HCT116 (cell line): ENCODE measurements around the gene CRIP1. TPM values are rescaled to one million over a fixed set of nuclear protein-coding genes. Genes with fewer than 3 reads are reported as not detected.

Source experiments
- ATAC-seq: fragments of 200-7000 bp; cut with Tn5 transposase; 2 replicates; pipeline ENCODE4 v1.9.1; 2020; ENCODE audit warnings: mild to moderate bottlenecking, moderate library complexity
- BruUV-seq: library from RNA; stranded (reverse); fragments of 400-500 nt; replicated peaks from 2 replicates; lab custom pipeline; 2021; lab: Mats Ljungman, UMichigan
- CTCF ChIA-PET: fragments of 300-600 bp; sonication (Branson Sonifier 250); formaldehyde crosslinking; loops from one replicate; lab custom pipeline; 2021; ENCODE audit warnings: antibody characterized with exemption; lab: Charles Lee
- POLR2A ChIA-PET: fragments of 300-600, 350-600 bp; sonication (Branson Sonifier 250); formaldehyde crosslinking; loops from one replicate; lab custom pipeline; 2021; ENCODE audit warnings: antibody characterized with exemption; lab: Charles Lee
- RAD21 ChIA-PET, 2 experiments: fragments of 300-600 bp; sonication (Branson Sonifier 250); formaldehyde crosslinking; loops; one replicate each; lab custom pipeline; 2023; ENCODE audit warnings: low total read pairs in 2 of 2; ENCODE audit not compliant: uncharacterized antibody in 2 of 2, unreplicated experiment in 2 of 2, low non-redundant PET in 1 of 2; lab: Charles Lee
- DNase-seq: peaks from one replicate; pipeline ENCODE4 v3.0.0-alpha.2; 2010; ENCODE audit warnings: low read depth, low spot score
- H2AFZ ChIP-seq: fragments of 200-600 bp; shearing (Covaris generic), sonication (generic); 2 replicates; pipeline ENCODE4 v1.6.1; 2017; ENCODE audit warnings: low read depth, mixed run types, mixed read lengths, antibody characterized with exemption, low read length; ENCODE audit not compliant: poor library complexity, severe bottlenecking
- H3K27ac ChIP-seq: 2 replicates; pipeline ENCODE4 v1.5.1; 2012; ENCODE audit warnings: low read depth, low read length
- H3K27me3 ChIP-seq: fragments of 200-600 bp; sonication (generic); 2 replicates; pipeline ENCODE4 v1.6.1; 2016; ENCODE audit warnings: mixed run types, low read length, mixed read lengths; ENCODE audit not compliant: insufficient read depth
- H3K36me3 ChIP-seq, 2 experiments: fragments of 200-500 bp in 1 of 2; fragments of 200-600 bp in 1 of 2; sonication (Bioruptor generic) in 1 of 2; sonication (generic) in 1 of 2; 2 replicates each; pipeline versions ENCODE4 v1.5.1 to v1.6.1; 2014 to 2016; ENCODE audit warnings: low read length in 2 of 2, inconsistent platforms in 1 of 2, mixed read lengths in 1 of 2, mixed run types in 1 of 2; ENCODE audit not compliant: insufficient read depth in 2 of 2, control insufficient read depth in 1 of 2
- H3K4me1 ChIP-seq, 2 experiments: fragments of 200-600 bp in 1 of 2; sonication (generic) in 1 of 2; 2 replicates each; pipeline versions ENCODE4 v1.5.1 to v1.6.1; 2012 to 2017; ENCODE audit warnings: low read length in 2 of 2, inconsistent platforms in 1 of 2, mild to moderate bottlenecking in 1 of 2, mixed read lengths in 1 of 2, mixed run types in 1 of 2, moderate library complexity in 1 of 2; ENCODE audit not compliant: insufficient read depth in 2 of 2, control insufficient read depth in 1 of 2
- H3K4me2 ChIP-seq: fragments of 200-600 bp; sonication (generic); 2 replicates; pipeline ENCODE4 v1.6.1; 2017; ENCODE audit warnings: mixed run types, low read length, mixed read lengths
- H3K4me3 ChIP-seq, 2 experiments: fragments of 200-600 bp in 1 of 2; sonication (generic) in 1 of 2; replicated peaks in 1 of 2; 2 replicates each; pipeline ENCODE4 v1.5.1; 2011 to 2016; ENCODE audit warnings: low read length in 2 of 2, control low read depth in 1 of 2, low read depth in 1 of 2, mild to moderate bottlenecking in 1 of 2, mixed read lengths in 1 of 2, mixed run types in 1 of 2
- H3K79me2 ChIP-seq: fragments of 200-600 bp; sonication (generic); 2 replicates; pipeline ENCODE4 v1.6.1; 2017; ENCODE audit warnings: mild to moderate bottlenecking, mixed run types, low read length, moderate library complexity, mixed read lengths; ENCODE audit not compliant: insufficient read depth
- H3K9ac ChIP-seq: fragments of 200-600 bp; sonication (generic); 2 replicates; pipeline ENCODE4 v1.6.1; 2016; ENCODE audit warnings: low read length, mixed read lengths
- H3K9me2 ChIP-seq: fragments of 200-600 bp; sonication (generic), shearing (Covaris generic); 2 replicates; pipeline ENCODE4 v1.6.1; 2017; ENCODE audit warnings: mixed run types, mild to moderate bottlenecking, moderate library complexity; ENCODE audit not compliant: insufficient read depth
- H3K9me3 ChIP-seq, 2 experiments: fragments of 200-500 bp in 1 of 2; fragments of 200-600 bp in 1 of 2; sonication (Bioruptor generic) in 1 of 2; sonication (generic) in 1 of 2; 2 replicates each; pipeline ENCODE4 v1.6.1; 2014 to 2017; ENCODE audit warnings: low read length in 2 of 2, mixed read lengths in 2 of 2, inconsistent platforms in 1 of 2, low read depth in 1 of 2, mild to moderate bottlenecking in 1 of 2, mixed run types in 1 of 2, moderate library complexity in 1 of 2; ENCODE audit not compliant: control insufficient read depth in 1 of 2, insufficient read depth in 1 of 2
- H4K20me1 ChIP-seq: fragments of 200-600 bp; sonication (generic), shearing (Covaris generic); 2 replicates; pipeline ENCODE4 v1.6.1; 2017; ENCODE audit warnings: mixed run types, mild to moderate bottlenecking, moderate library complexity; ENCODE audit not compliant: insufficient read depth
- CBX3 ChIP-seq: IDR thresholded peaks from 2 replicates; pipeline ENCODE4 v1.6.1; 2012; ENCODE audit warnings: low read depth
- CEBPB ChIP-seq: IDR thresholded peaks from 2 replicates; pipeline ENCODE4 v1.6.1; 2012; ENCODE audit warnings: low read depth
- EGR1 ChIP-seq: IDR thresholded peaks from 2 replicates; pipeline ENCODE4 v1.6.1; 2012; ENCODE audit warnings: low read depth
- ELF1 ChIP-seq: IDR thresholded peaks from 2 replicates; pipeline ENCODE4 v1.6.1; 2012; ENCODE audit warnings: low read depth, borderline replicate concordance
- EZH2phosphoT487 ChIP-seq: fragments of 200-600 bp; IDR thresholded peaks from 2 replicates; pipeline ENCODE4 v1.6.1; 2018; ENCODE audit warnings: antibody characterized with exemption, borderline replicate concordance
- FOSL1 ChIP-seq: IDR thresholded peaks from 2 replicates; pipeline ENCODE4 v1.6.1; 2012; ENCODE audit warnings: low read depth
- JUND ChIP-seq: IDR thresholded peaks from 2 replicates; pipeline ENCODE4 v1.6.1; 2012
- POLR2A ChIP-seq: IDR thresholded peaks from 2 replicates; pipeline ENCODE4 v1.7.0; 2011; ENCODE audit warnings: borderline replicate concordance; ENCODE audit not compliant: insufficient read depth, insufficient read length; ENCODE audit errors: extremely low read depth
- POLR2AphosphoS5 ChIP-seq: IDR thresholded peaks from 2 replicates; pipeline ENCODE4 v1.6.1; 2011; ENCODE audit warnings: mild to moderate bottlenecking, low read depth, low read length, moderate library complexity
- REST ChIP-seq: IDR thresholded peaks from 2 replicates; pipeline ENCODE4 v1.6.1; 2012; ENCODE audit warnings: low read depth
- SIN3A ChIP-seq: IDR thresholded peaks from 2 replicates; pipeline ENCODE4 v1.6.1; 2012; ENCODE audit warnings: low read depth
- SRF ChIP-seq: IDR thresholded peaks from 2 replicates; pipeline ENCODE4 v1.6.1; 2012; ENCODE audit warnings: low read depth
- YY1 ChIP-seq: IDR thresholded peaks from 2 replicates; pipeline ENCODE4 v1.6.1; 2011; ENCODE audit warnings: low read length, low read depth, moderate library complexity, mild to moderate bottlenecking; ENCODE audit not compliant: insufficient replicate concordance; ENCODE audit errors: extremely low read depth
- ZBTB33 ChIP-seq: IDR thresholded peaks from 2 replicates; pipeline ENCODE4 v1.6.1; 2011; ENCODE audit warnings: mild to moderate bottlenecking, low read length, moderate library complexity; ENCODE audit not compliant: insufficient replicate concordance; ENCODE audit errors: extremely low read depth
- ZFX ChIP-seq: fragments of 450-650 bp; IDR thresholded peaks from 2 replicates; pipeline ENCODE4 v1.6.1; 2017
- intact Hi-C: fragments of 100-400 bp; cut with micrococcal nuclease; formaldehyde crosslinking; loops from 2 replicates; pipeline ENCODE4 v1.10.0; 2022
- total RNA-seq: library from RNA; stranded (reverse); gene quantifications from one replicate; pipeline ENCODE4 v1.2.1, GENCODE V29; 2021; ENCODE audit not compliant: unreplicated experiment
- TF ChIP-seq, protein P1 (sequence below), 3 experiments: fragments of 200-600 bp in 1 of 3; sonication (generic) in 1 of 3; IDR thresholded peaks in 2 of 3; conservative IDR thresholded peaks in 1 of 3; 2 replicates each; pipeline ENCODE4 v1.5.1; 2012 to 2017; ENCODE audit warnings: low read depth in 2 of 3, low read length in 2 of 3, antibody characterized with exemption in 1 of 3, borderline replicate concordance in 1 of 3, control low read depth in 1 of 3, mild to moderate bottlenecking in 1 of 3, mixed read lengths in 1 of 3, mixed run types in 1 of 3, moderate library complexity in 1 of 3; ENCODE audit not compliant: insufficient read depth in 1 of 3

Gene CRIP1
- total RNA-seq, 1 experiment from 2014 or later, result 260 TPM

DNA sequence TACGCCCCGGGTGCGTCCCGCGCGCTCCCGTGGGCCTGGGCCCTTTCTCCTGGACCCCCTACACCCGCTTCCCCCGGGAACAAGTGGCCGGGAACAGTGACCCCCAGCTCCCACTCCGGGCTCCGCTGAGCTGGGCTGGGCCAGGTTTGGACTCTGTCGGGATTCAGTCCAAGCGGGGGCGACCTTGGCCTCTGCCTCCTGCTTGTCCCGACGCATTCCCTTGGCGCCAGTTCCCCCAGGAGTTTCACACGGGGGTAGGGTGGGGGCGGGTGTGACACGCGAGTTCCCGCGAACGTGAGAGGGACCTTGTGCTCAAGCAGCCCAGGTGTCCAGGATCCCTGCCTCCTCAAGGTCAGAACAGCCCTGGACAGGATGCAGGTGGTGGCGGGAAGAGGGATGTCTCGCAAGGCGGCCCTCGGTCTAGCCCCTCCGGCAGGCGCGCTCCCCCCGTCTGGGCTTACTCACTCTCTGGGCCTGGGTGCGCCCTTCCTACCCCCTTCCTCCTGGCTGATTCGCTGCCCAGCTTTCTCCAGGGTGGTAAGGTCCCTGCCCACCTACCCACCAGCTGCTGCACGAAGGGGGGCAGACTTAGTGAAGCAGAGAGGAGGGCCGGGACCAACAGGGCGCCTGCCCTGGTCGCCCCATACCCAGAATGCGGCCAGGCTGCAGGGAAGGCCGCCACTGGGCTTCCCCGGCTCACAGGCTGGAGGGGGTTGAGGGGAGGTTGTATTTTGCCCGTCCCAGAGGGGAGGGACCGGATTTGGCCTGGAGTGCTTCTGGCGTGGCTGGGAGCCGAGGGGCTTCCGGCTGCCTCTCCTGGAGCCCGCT is 11.2 kb upstream of the CRIP1 start:
- ATAC-seq, result no peak
- intact Hi-C loops, result no loop called here
- no peak for DNase-seq

More for the DNA sequence above, 11.2 kb upstream of the CRIP1 start:
- Histone ChIP-seq H3K36me3 (no peaks in the 10 kb centered on the region; a peak in 1 of 4 replicates), H4K20me1 (no peaks in the 10 kb centered on the region), H3K9ac (peak overlapping the region; percentile 68), H3K27me3 (no peaks in the 10 kb centered on the region), H3K79me2 (no peaks in the 10 kb centered on the region), H3K4me2 (peak overlapping the region; percentile 95), H3K4me3 (peak overlapping the region; percentile 48 to 66), H2AFZ (no peak overlapping the region), H3K27ac (peak overlapping the region; percentile 83; the same call in 1 of the 2 replicates), H3K9me3 (no peaks in the 10 kb centered on the region), H3K4me1 (peaks cover 23 to 35% of the 10 kb centered on the region in 2 experiments), H3K9me2 (no peaks in the 10 kb centered on the region)
- RAD21 ChIA-PET, result no interaction called here
- BruUV-seq, result no TSS peak
- POLR2A ChIA-PET, result no interaction called here
- no peak for TF ChIP-seq ZBTB33
- TF ChIP-seq EGR1, result no peak
- TF ChIP-seq JUND, result no peak
- TF ChIP-seq, protein P1, sequence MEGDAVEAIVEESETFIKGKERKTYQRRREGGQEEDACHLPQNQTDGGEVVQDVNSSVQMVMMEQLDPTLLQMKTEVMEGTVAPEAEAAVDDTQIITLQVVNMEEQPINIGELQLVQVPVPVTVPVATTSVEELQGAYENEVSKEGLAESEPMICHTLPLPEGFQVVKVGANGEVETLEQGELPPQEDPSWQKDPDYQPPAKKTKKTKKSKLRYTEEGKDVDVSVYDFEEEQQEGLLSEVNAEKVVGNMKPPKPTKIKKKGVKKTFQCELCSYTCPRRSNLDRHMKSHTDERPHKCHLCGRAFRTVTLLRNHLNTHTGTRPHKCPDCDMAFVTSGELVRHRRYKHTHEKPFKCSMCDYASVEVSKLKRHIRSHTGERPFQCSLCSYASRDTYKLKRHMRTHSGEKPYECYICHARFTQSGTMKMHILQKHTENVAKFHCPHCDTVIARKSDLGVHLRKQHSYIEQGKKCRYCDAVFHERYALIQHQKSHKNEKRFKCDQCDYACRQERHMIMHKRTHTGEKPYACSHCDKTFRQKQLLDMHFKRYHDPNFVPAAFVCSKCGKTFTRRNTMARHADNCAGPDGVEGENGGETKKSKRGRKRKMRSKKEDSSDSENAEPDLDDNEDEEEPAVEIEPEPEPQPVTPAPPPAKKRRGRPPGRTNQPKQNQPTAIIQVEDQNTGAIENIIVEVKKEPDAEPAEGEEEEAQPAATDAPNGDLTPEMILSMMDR (IDR thresholded peaks at IDR 0.05 in 2 of 3, conservative IDR thresholded peaks at IDR 0.05 in 1 of 3; ENCODE audit: borderline replicate concordance in 1 of 3, insufficient read depth in 1 of 3, low read depth in 2 of 3, low read length in 2 of 3), result no peak
- TF ChIP-seq ELF1, result no peak
- no peak for TF ChIP-seq REST
- TF ChIP-seq SRF, result no peak
- no peak for TF ChIP-seq FOSL1
- TF ChIP-seq CEBPB, result no peak
- no peak for TF ChIP-seq ZFX
- no peak for TF ChIP-seq CBX3
- no peak for TF ChIP-seq SIN3A
- no peak for TF ChIP-seq YY1
- no peak for TF ChIP-seq EZH2phosphoT487
- TF ChIP-seq POLR2A, result no peak
- no peak for TF ChIP-seq POLR2AphosphoS5
- CTCF ChIA-PET, result no interaction called here
